VCaP (cell line): ENCODE results near the gene ASIC3.

ENCODE experiments used
- H3K27ac ChIP-seq: fragments of 450-650 bp; 2 replicates; pipeline ENCODE4 v1.5.1; 2017
- CTCF ChIP-seq: fragments of 450-650 bp; conservative IDR thresholded peaks from 2 replicates; pipeline ENCODE4 v1.5.1; 2017; ENCODE audit warnings: mild to moderate bottlenecking, moderate library complexity

The ASIC3 gene

GRCh38 chr7:151083071-151083823 lies 34.9 kb downstream of the ASIC3 start, which contains the start of gene TMUB1:
TSS of gene TMUB1 (minus strand) at chr7:151083493. CDS start at chr7:151082563, 930 bp downstream.
- peak within 1 kb of the TSS; percentile 97 for H3K27ac ChIP-seq
- no peak for TF ChIP-seq CTCF

GRCh38 chr7:151083824-151084160 lies 35.5 kb downstream of the ASIC3 start:
- H3K27ac ChIP-seq: peak overlapping the region; percentile 97
- TF ChIP-seq CTCF: no peak

GRCh38 chr7:151085329-151085690 lies 37.0 kb downstream of the ASIC3 start:
- TF ChIP-seq CTCF: no peak

GRCh38 chr7:151085691-151086620 lies 37.6 kb downstream of the ASIC3 start, which contains the start of gene AGAP3:
TSS of gene AGAP3 (plus strand) at chr7:151086475. CDS start at chr7:151086742, 267 bp downstream.
- peak within 1 kb of the TSS; percentile 97 for H3K27ac ChIP-seq
- TF ChIP-seq CTCF: no peak; the same call in 1 of the 2 replicates

More at GRCh38 chr7:151085329-151085690, 37.0 kb downstream of the ASIC3 start:
- H3K27ac ChIP-seq: peak overlapping the region; percentile 97

GRCh38 chr7:151086802-151087244 lies 38.5 kb downstream of the ASIC3 start:
- H3K27ac ChIP-seq: peak overlapping the region; percentile 97
- TF ChIP-seq CTCF: no peak

GRCh38 chr7:151087245-151088018 lies 39.1 kb downstream of the ASIC3 start:
- H3K27ac ChIP-seq: peak overlapping the region; percentile 97
- peak; percentile 70 for TF ChIP-seq CTCF
